Heart left ventricle (tissue), 16 donors: Measurements from ENCODE around the gene SLC9A4. TPM values are rescaled to one million over a fixed set of nuclear protein-coding genes. Genes with fewer than 3 reads are reported as not detected.

Source experiments
- ATAC-seq, 4 donors: fragments of 200-7000 bp; cut with Tn5 transposase; one replicate each; pipeline ENCODE4 v1.9.1; 2020 to 2022; ENCODE audit warnings: moderate library complexity in 4 of 4, mild to moderate bottlenecking in 3 of 4, moderate number of reproducible peaks in 1 of 4
- DNase-seq, 5 donors: peaks; one replicate each; pipeline ENCODE4 v3.0.0-alpha.2; 2020
- H3K27ac ChIP-seq, 12 donors: fragments of 200-600 bp; sonication (generic) in 4 of 12; one replicate each; pipeline versions ENCODE4 v1.5.0 to v1.8.0; 2016 to 2022; ENCODE audit warnings: mild to moderate bottlenecking in 2 of 12
- H3K27me3 ChIP-seq, 9 donors: fragments of 200-600 bp; sonication (generic) in 2 of 9; one replicate each; pipeline versions ENCODE4 v1.5.1 to v1.8.0; 2016 to 2022; ENCODE audit warnings: mild to moderate bottlenecking in 3 of 9
- H3K36me3 ChIP-seq, 9 donors: fragments of 200-600 bp; sonication (generic) in 2 of 9; one replicate each; pipeline versions ENCODE4 v1.5.0 to v1.8.0; 2018 to 2022; ENCODE audit warnings: mild to moderate bottlenecking in 2 of 9
- H3K4me1 ChIP-seq, 12 donors: fragments of 200-600 bp; sonication (generic) in 4 of 12; one replicate each; pipeline versions ENCODE4 v1.5.0 to v1.8.0; 2016 to 2022; ENCODE audit warnings: mild to moderate bottlenecking in 3 of 12
- H3K4me3 ChIP-seq, 12 donors: fragments of 200-600 bp; sonication (generic) in 4 of 12; one replicate each; pipeline versions ENCODE4 v1.5.0 to v1.8.0; 2017 to 2022; ENCODE audit warnings: mild to moderate bottlenecking in 9 of 12, moderate library complexity in 4 of 12
- H3K9me3 ChIP-seq, 12 donors: fragments of 200-600 bp; sonication (generic) in 4 of 12; one replicate each; pipeline versions ENCODE4 v1.5.0 to v1.8.0; 2016 to 2022; ENCODE audit warnings: mild to moderate bottlenecking in 1 of 12
- CTCF ChIP-seq, 12 donors: fragments of 200-600 bp; sonication (generic) in 4 of 12; IDR thresholded peaks; one replicate each; pipeline versions ENCODE4 v1.5.0 to v1.8.0; 2018 to 2022; ENCODE audit warnings: antibody characterized with exemption in 12 of 12, mild to moderate bottlenecking in 5 of 12
- POLR2A ChIP-seq, 2 donors: fragments of 450-650 bp; IDR thresholded peaks; one replicate each; pipeline ENCODE4 v1.6.1; 2017; ENCODE audit warnings: antibody characterized with exemption in 2 of 2, mild to moderate bottlenecking in 2 of 2, moderate library complexity in 2 of 2
- WGBS, 4 donors: extraction: QIAGEN DNeasy Blood & Tissue Kit in 2 of 4; methylation state at CpG; one replicate each; pipeline versions ENCODE4 v1.1.5 to v1.1.7; 2013 to 2018; 5-methylcytosine and 5-hydroxymethylcytosine counted together
- intact Hi-C, 10 donors: fragments of 100-400 bp; cut with DNase I; formaldehyde crosslinking; loops; one replicate each; pipeline versions ENCODE4 v1.11.1 to v1.14.2; 2022
- polyA plus RNA-seq, 2 donors: library from polyadenylated mRNA; stranded (reverse); fragments of 200-250 nt; gene quantifications; one replicate each; pipeline ENCODE4 v1.2.3, GENCODE V29; 2013
- total RNA-seq, 9 donors: library from RNA; depleted of rRNA in 2 of 9; stranded (reverse); fragments of >200 nt in 2 of 9; fragmentation: NEBNext Ultra II Directional in 3 of 9; extraction: Animal tissue kit (Norgen Biotek cat#: 25700) in 3 of 9; gene quantifications; one replicate each; pipeline versions ENCODE4 v1.1.0 to v1.2.4, GENCODE V29; 2016 to 2023
- donor health status: ischemic (EF 13 %, LVEDD 7.1; RV severe dilation, severe dysfunction).
- donor health status: healthy with polysubstance abuse.
- donor health status: DM: no; HTN: yes; CAD: no.
- donor health status: DM: no; HTN: no; CAD: no.
- donor health status: ischemic (EF 25% LVEDD 6.9; RV normal size, moderate dysfunction).
- donor health status: ischemic (EF 25% LVEDD 5.7; RV mildly dilated, moderate dysfunction).
- donor health status: healthy.
- donor health status: DM: yes; HTN: yes; CAD: no.
- donor health status: ischemic (EF 35%, LVEDD 5.7; RV mildly dilated, moderate dysfunction).
- donor health status: nonischemic (EF 11% LVEDD 7.7; RV severe dilation, severe dysfunction).
- donor health status: DM: yes; HTN: yes; CAD: no.
- donor health status: PGD.
- donor health status: ischemic (EF 29% LVEDD 5.4; RV normal size, mild dysfunction).
- donor health status: nonischemic (EF 23%, LVEDD 6.1; RV moderate dilation, normal function).

The SLC9A4 gene
- total and polyA plus RNA-seq, 11 donors, result not detected

- no peaks in the 10 kb centered on the region for H3K36me3 ChIP-seq
- H3K9me3 ChIP-seq, result no peaks in the 10 kb centered on the region
- H3K27ac ChIP-seq, result no peak overlapping the region
- no peak overlapping the region for H3K4me3 ChIP-seq
- no peak for TF ChIP-seq POLR2A (IDR thresholded peaks at IDR 0.05)
- no peak for TF ChIP-seq CTCF (IDR thresholded peaks at IDR 0.05)
- ATAC-seq (no peak), DNase-seq (no peak)
- H3K27me3 ChIP-seq, result no peaks in the 10 kb centered on the region
- intact Hi-C loops, result no loop called here
- 42 to 72% (median 60%) methylated on average over 2 of the region's 2 CpGs for WGBS, 4 donors
- H3K4me1 ChIP-seq, result peaks cover 0 to 8% (median 0%) of the 10 kb centered on the region in 12 donors
Measured at GRCh38 chr2:102538491-102538890, 65.5 kb downstream of the SLC9A4 start.

- no peaks in the 10 kb centered on the region for H3K27me3 ChIP-seq
- DNase-seq (peak in 2 of 5 donors; percentile 23 to 49), ATAC-seq (peak in 3 of 4 donors; percentile 62 to 81 (median 79))
- no peaks in the 10 kb centered on the region for H3K36me3 ChIP-seq
- H3K4me3 ChIP-seq, result no peak overlapping the region
- TF ChIP-seq CTCF (IDR thresholded peaks at IDR 0.05), result no peak
- TF ChIP-seq POLR2A (IDR thresholded peaks at IDR 0.05), result no peak
- 46 to 60% (median 54%) methylated on average over 4 of the region's 4 CpGs for WGBS, 4 donors
- H3K27ac ChIP-seq, result peak overlapping the region in 1 of 12 donors; percentile 43
- no peaks in the 10 kb centered on the region for H3K9me3 ChIP-seq
- peaks cover 0 to 8% (median 0%) of the 10 kb centered on the region in 12 donors for H3K4me1 ChIP-seq
- intact Hi-C loops, result no loop called here
Measured at GRCh38 chr2:102540882-102541281, 67.9 kb downstream of the SLC9A4 start.

- 48 to 65% (median 61%) methylated on average over 1 of the region's 1 CpG for WGBS, 4 donors
- TF ChIP-seq POLR2A (IDR thresholded peaks at IDR 0.05) (no peak), CTCF (IDR thresholded peaks at IDR 0.05) (no peak)
- intact Hi-C loops, result no loop called here
- Histone ChIP-seq H3K36me3 (no peaks in the 10 kb centered on the region), H3K27ac (no peak overlapping the region), H3K4me1 (peaks cover 0 to under 1% (median 0%) of the 10 kb centered on the region in 12 donors), H3K9me3 (peaks cover 0 to 21% (median 10%) of the 10 kb centered on the region in 12 donors), H3K4me3 (no peak overlapping the region), H3K27me3 (no peaks in the 10 kb centered on the region)
- ATAC-seq, result no peak
- DNase-seq, result no peak
Measured at GRCh38 chr2:102544182-102544581, 71.2 kb downstream of the SLC9A4 start.

- Histone ChIP-seq H3K27me3 (no peaks in the 10 kb centered on the region), H3K9me3 (peaks cover 0 to 37% (median 25%) of the 10 kb centered on the region in 12 donors), H3K4me3 (no peak overlapping the region), H3K36me3 (no peaks in the 10 kb centered on the region), H3K4me1 (no peaks in the 10 kb centered on the region), H3K27ac (no peak overlapping the region)
- intact Hi-C loops, result no loop called here
- ATAC-seq (no peak), DNase-seq (no peak)
- TF ChIP-seq CTCF (IDR thresholded peaks at IDR 0.05) (no peak), POLR2A (IDR thresholded peaks at IDR 0.05) (no peak)
- 70 to 82% (median 79%) methylated on average over 2 of the region's 2 CpGs for WGBS, 4 donors
Measured at GRCh38 chr2:102547462-102547861, 74.4 kb downstream of the SLC9A4 start.
